Adrenal gland (tissue), 5 donors: Measurements from ENCODE around the gene CCNQ.

Experiments used
- CTCF ChIP-seq, 6 experiments: fragments of 450-650 bp in 4 of 6; fragments of 200-600 bp in 2 of 6; sonication (generic) in 1 of 6; IDR thresholded peaks; 1 replicate in 5 of 6; 2 replicates in 1 of 6; pipeline versions ENCODE4 v1.5.1 to v1.8.0; 2016 to 2021; ENCODE audit warnings: antibody characterized with exemption in 6 of 6, mild to moderate bottlenecking in 2 of 6, moderate library complexity in 1 of 6
- POLR2A ChIP-seq, 2 donors: fragments of 450-650 bp; IDR thresholded peaks; one replicate each; pipeline ENCODE4 v1.6.1; 2017; ENCODE audit warnings: antibody characterized with exemption in 2 of 2, mild to moderate bottlenecking in 2 of 2, moderate library complexity in 1 of 2
- donor health status: DM: no; HTN: no; CAD: no.

- TF ChIP-seq CTCF (IDR thresholded peaks at IDR 0.05) (no peak), POLR2A (IDR thresholded peaks at IDR 0.05) (no peak)
Measured at GRCh38 chrX:153644356-153645125, 45.6 kb upstream of the CCNQ start.
